GM18861 (cell line): ENCODE results near the gene ACOT7.
"Not testable (repeated sequence)": the region's sequence is repeated elsewhere in the genome, so short reads cannot be mapped to it uniquely, and the experiment has no call there.

Experiments used
- ATAC-seq: cut with Tn5 transposase; IDR thresholded peaks from one replicate; pipeline ENCODE4 v1.9.1; 2021; ENCODE audit not compliant: unreplicated experiment

Gene ACOT7

GRCh38 chr1:6317098-6317760 lies 76.3 kb downstream of the ACOT7 start:
- no peak for ATAC-seq

DNA sequence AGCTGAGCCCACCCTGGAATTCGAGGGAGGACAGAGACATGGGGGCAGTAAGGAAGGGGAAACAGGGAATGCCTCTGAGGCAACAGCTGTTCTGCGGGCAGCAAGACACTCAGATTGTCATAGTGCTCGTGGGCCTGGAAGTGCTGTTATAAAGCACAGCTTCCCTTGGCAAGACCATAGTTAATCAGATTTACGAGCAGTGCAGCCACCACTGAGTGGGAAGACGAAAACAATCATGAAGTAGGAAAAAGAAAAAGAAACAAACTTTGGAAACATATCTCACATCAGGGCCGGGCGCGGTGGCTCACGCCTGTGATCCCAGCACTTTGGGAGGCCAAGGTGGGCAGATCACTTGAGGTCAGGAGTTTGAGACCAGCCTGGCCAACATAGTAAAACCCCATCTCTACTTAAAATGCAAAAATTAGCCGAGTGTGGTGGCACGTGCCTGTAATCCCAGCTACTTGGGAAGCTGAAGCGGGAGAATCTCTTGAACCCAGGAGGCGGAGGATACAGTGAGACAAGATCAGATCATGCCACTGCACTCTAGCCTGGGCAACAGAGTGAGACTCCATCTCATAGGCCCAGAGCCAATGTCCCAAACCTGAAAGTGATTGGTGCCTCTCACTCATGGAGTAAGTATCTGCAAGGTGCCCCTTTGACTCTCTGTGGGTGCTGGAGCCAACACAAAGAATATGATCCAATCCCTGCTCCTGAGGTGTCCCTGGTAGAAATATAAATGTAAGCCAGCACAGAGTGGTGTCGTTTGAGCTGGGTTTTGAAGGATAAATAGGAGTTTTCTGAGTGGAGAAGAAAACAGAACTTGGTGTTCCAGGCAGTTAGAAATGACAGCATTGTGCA lies 77.1 kb downstream of the ACOT7 start:
- ATAC-seq, result no peak

DNA sequence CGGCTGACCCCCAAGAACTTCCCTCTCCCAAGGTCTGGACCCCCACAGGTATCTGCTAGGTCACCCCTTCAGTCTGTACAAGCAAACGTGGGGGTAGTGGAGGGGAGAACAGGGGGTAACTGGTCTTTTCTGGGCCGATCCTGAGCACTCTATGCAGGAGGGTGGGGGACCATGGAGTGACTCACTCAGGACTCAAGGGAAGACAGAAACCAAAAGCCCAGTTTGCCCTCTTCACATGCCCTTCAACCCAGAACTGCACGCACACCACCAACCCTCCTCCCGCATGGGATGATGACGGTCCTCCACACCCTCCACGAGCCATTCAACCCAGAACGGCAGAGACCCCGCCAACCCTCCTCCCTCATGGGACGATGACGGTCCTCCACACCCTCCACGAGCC lies 79.1 kb downstream of the ACOT7 start:
- ATAC-seq, result no peak

DNA sequence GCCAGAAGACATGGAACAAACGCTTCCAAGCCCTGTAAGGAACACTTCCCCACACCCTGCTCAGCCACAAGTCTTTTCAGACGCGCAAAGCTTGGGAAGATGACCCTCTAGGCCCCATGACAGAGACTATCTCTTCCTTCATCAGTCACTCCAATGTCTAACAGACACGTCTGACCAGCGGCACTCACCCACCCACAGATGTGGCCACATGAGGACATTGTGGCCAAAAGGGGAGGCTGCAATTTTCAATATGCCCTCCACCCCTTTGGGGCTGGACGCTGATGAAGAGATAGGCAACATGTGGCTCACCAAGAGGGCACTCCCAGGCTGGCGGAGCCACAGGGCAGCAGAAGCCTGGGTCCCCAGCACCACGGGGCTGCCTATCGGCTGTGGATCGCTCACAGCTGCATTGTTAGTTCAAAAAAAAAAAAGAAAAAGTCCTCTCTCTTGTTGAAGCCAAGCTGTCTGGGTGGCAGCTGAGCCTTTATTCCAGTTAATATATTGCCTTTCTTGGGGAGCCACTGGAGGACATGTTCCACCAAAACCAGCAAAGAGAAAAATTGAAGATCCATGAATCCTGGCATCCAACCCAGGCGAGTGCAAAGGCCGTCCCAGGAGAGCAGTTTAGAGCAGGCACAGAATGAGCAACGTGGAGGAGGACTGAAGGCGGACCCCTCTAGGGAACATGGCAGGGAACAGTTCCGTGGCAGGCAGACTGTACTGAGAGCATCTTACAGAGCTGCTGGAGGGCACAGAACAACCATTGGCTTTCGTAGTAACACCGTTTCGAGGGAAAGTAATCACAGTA lies 80.0 kb downstream of the ACOT7 start:
- ATAC-seq, result no peak

DNA sequence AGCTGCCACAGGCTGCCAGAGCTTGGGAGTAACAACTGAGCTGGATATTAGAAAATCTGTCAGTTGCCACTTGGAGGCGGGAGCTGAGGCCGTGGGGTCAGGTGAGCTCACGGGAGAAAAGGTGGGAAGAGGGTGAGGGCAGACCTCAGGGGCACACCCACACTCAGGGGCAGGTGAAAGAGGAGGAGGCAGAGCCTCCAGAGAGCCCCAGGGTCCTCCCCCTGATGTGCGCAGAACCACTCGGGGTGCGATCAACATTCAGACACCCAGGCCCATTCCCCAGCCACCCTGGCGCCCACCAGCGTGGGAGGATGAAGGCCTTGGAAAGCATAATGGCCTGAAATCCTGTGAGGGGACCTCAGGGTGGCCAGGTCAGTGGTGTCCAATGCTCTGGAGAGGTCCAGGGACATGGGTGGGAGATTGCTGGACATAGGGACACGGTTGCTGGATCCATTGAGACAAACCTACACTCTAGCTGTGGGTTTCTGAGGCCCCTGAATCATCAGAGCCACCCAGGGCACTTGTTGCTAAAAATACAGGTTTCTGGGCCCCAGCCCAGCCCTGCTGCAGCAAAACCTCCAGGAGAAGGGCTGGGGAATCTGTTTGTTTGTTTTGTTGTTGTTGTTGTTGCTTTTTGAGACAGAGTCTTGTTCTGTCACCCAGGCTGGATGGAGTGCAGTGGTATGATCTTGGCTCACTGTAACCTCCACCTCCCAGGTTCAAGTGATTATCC lies 83.3 kb downstream of the ACOT7 start:
- ATAC-seq, result no peak

DNA sequence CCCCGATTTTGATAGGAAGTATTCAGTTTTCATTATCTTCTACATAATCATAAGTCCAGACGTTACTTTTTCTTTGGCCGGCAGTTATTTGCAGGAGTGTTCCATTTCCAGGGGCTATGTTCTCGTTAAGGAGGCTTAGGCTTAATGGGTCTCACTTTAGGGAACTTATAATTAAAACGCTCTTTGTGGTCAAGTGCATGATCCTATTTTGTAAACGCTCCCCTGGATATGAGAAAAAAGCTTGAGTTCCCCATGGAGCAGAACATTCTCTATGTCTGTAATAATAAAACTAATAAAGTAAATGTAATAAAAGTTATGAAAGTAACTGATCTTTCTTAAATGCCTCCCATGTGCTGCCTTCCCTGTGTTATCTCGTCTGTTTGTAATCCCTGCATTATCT lies 84.0 kb downstream of the ACOT7 start:
- ATAC-seq, result no peak

DNA sequence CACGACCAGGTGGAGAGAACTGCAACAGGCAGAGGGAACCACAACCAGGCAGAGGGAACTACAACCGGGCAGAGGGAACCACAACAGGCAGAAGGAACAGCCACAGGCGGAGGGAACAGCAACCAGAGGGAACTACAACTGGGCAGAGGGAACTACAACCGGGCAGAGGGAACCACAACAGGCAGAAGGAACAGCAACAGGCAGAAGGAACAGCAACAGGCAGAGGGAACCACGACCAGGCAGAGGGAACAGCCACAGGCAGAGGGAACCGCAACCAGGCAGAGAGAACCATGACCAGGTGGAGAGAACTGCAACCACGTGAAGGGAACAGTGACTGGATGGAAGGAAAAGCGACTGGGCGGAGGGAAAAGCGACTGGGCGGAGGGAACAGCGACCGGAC lies 85.1 kb downstream of the ACOT7 start:
- no peak for ATAC-seq

- not testable (repeated sequence) for ATAC-seq
Observed at GRCh38 chr1:6307682-6308081, 85.9 kb downstream of the ACOT7 start.

DNA sequence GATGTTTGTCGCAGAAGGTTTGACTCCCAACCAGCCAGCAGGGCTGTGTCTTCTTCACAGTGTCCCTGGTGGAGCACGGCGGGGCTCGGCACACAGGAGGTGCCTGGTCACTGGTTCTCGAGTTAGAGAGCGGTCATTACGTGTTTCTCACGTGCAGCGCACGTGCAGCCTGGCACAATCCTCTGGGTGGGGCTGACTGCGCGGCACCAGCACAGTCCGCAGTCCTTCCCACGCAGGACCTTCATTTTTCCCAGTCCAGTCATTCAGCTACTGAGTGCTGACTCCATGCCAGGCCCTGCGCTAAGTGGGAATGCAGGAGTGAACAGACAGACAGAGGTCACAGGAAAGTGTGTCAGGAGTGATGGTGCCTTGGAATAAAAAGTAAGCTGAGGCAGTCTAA lies 86.5 kb downstream of the ACOT7 start:
- ATAC-seq, result no peak

DNA sequence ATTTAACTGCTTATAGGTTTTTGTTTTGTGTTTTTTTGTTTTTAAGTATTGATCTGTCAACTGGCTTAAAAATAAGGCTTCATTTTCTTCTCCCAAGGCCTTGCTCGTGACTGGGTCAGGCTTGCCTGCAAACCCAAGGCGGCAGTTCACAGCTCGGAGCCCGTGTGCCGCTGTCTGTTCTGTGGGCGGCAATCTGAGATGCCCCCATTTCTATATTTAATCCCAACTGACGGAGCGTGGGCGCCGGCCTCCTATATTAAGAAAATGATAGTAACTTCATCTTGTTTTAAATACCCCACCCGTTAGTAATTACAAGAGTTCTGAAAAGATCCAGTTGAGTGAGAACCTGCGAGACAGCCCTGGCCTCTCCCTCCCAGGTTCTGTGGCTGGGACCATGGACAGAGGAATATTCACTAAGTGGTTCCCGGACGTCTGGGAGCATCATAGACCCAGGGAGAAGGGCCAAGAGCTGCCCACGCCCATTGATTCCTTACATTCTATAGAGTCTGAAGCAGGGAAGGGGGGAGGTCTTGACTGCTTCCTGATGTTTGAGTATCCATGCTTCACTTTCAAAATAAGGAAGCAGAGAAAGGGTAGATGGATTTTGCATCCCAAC lies 90.1 kb downstream of the ACOT7 start:
- ATAC-seq, result no peak

DNA sequence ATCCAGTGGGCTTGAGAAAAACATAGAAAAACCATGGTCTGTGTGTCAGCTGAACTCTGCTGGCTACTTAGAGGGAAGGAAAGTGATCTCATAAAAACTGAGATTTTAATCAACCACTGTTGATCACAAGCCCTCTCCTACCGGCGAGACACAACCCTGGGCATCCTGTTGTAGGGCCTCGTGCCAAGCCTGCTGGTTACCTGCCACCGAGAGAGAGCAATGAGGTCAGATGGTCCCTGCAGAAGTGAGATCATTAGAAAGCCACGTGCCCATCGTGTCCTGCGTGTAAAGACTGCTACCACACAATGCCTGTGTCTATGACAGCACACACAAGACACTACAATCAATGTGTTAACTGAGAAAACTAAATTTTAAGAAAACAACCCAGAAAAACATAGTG lies 91.0 kb downstream of the ACOT7 start:
- no peak for ATAC-seq

- ATAC-seq, result no peak
Observed at GRCh38 chr1:6301526-6301925, 92.0 kb downstream of the ACOT7 start.

GRCh38 chr1:6300342-6301048 lies 93.1 kb downstream of the ACOT7 start:
- ATAC-seq, result no peak

GRCh38 chr1:6299557-6300165 lies 93.9 kb downstream of the ACOT7 start:
- ATAC-seq, result no peak

GRCh38 chr1:6298940-6299465 lies 94.6 kb downstream of the ACOT7 start:
- ATAC-seq, result no peak

DNA sequence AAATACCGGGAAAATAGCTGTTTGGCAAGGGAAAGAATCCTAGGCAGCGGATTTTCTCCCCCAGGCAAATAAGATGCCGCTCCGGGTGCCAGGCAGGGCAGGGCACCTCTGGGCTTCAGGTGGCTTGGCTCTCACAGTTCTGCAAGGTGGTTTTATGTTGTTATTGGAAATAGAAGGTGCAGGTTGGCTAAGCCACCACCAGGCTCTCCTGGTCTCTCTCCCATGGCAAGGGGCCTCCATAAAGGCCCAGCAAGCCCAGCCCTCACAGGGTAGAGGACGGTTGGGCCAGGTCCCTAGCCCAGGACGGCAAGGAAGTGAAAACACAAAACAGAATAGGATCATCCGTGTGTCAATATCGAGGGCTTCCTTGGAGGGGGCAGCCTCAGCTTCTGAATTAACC lies 95.0 kb downstream of the ACOT7 start:
- ATAC-seq, result no peak

DNA sequence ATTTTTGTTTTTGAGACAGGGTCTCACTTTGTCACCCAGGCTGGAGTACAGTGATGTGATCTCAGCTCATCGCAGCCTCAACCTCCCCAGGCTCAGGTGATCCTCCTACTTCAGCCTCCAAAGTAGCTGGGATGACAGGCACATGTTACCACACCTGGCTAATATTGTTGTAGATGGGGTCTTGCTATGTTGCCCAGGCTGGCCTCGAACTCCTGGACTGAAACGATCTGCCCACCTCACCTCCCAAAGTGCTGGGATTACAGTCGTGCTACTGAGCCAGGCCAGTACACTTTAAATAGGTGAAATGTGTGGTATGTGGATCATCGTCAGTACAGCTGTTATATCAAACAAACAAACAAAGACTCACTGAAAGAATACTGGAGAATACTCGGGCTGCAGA lies 97.7 kb downstream of the ACOT7 start:
- no peak for ATAC-seq

DNA sequence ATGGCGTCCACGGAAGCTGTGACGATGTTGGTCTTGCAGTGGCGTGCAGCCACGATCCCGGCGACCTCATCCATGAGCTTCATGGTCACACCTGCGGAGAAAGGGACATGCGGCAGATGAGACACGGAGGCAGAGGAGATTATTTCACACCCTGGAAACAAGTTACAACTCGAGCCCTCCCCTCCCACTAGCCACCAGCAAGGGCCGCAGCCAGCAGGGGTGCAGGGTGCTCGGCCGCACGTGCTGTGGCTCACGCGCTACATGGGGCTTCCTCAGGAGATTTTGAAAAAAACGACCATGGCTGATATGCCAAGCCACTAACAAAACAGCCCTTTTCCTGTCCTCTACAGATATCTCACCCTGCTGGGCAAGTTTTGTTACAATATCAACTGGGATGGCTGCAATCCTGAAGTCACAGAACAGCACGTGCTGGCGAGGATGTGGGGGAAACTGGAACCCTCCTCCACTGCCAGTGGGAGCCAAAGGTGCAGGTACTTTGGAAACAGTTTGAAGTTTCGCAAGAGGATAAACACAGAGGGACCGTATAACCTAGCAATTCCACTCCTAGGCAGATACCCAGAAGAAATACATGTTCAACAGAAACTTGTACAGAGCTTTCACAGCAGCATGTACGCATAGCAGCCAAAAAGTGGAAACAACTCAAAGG lies 98.5 kb downstream of the ACOT7 start:
- ATAC-seq, result no peak
